ENCODE measurements around the gene HOXD11.

The HOXD11 gene

GRCh38 chr2:176137906-176138305, 30.8 kb downstream of the HOXD11 start:
- no peak for DNase-seq (ENCODE audit: low spot score)
- Histone ChIP-seq H3K27ac (no peak overlapping the region), H3K4me3 (no peak overlapping the region)
- TF ChIP-seq, protein P1, sequence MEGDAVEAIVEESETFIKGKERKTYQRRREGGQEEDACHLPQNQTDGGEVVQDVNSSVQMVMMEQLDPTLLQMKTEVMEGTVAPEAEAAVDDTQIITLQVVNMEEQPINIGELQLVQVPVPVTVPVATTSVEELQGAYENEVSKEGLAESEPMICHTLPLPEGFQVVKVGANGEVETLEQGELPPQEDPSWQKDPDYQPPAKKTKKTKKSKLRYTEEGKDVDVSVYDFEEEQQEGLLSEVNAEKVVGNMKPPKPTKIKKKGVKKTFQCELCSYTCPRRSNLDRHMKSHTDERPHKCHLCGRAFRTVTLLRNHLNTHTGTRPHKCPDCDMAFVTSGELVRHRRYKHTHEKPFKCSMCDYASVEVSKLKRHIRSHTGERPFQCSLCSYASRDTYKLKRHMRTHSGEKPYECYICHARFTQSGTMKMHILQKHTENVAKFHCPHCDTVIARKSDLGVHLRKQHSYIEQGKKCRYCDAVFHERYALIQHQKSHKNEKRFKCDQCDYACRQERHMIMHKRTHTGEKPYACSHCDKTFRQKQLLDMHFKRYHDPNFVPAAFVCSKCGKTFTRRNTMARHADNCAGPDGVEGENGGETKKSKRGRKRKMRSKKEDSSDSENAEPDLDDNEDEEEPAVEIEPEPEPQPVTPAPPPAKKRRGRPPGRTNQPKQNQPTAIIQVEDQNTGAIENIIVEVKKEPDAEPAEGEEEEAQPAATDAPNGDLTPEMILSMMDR (IDR thresholded peaks at IDR 0.05), result no peak

GRCh38 chr2:176138526-176138922, 31.4 kb downstream of the HOXD11 start:
- TF ChIP-seq, protein P1 (IDR thresholded peaks at IDR 0.05), result no peak
- no peak for DNase-seq (ENCODE audit: low spot score)
- H3K27ac ChIP-seq, result peak overlapping the region in 1 of 2 donors; percentile 27
- peak overlapping the region; percentile 71 for H3K4me3 ChIP-seq

DNA sequence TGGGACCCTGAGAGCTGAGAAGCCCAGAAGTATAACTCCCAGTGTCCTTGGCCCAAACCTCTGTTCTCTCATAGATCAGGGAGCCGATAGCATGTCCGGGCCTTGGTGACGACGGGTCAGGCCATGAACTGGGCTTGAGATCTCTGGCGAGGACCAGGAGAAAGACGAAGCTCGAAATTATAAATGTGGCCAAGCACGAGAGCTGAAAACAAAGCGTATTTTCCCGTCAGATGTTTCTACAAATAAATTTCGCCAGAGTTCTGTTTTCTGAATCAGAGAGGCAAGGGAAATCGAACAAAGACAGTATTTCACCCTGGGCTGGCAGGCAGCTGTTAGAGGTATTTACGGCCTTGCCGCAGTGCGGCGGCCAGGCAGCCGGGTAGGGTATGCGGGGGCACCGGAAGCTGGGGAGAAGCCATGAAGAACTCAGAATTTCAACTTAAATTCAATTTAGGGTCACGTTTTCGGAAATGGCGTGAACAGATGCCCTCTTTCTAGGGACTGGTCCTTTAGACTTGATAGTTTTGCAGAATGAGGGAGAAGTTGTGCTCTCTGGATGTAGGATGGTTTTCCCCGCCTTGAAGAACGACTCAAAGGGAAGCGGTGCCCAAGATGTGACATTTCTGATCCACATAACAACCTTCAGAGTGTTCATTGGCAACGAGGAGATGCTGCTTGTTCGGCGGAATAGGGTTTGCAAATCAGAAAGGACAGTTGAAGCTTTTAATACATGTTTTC, 32.0 kb downstream of the HOXD11 start:
- DNase-seq (ENCODE audit: low spot score), result no peak
- Histone ChIP-seq H3K27ac (peak overlapping the region in 1 of 2 donors; percentile 27), H3K4me3 (peak overlapping the region; percentile 71)
- TF ChIP-seq, protein P1 (IDR thresholded peaks at IDR 0.05), result no peak

GRCh38 chr2:176139661-176140512, 32.8 kb downstream of the HOXD11 start:
- TF ChIP-seq, protein P1 (IDR thresholded peaks at IDR 0.05), result no peak
- H3K4me3 ChIP-seq, result peak overlapping the region; percentile 71
- no peak for DNase-seq (ENCODE audit: low spot score)
- H3K27ac ChIP-seq, result peak overlapping the region in 1 of 2 donors; percentile 48

GRCh38 chr2:176140513-176141317, 33.6 kb downstream of the HOXD11 start:
- TF ChIP-seq, protein P1 (IDR thresholded peaks at IDR 0.05), result peak; percentile 92
- Histone ChIP-seq H3K4me3 (peak overlapping the region; percentile 71), H3K27ac (peak overlapping the region in 1 of 2 donors; percentile 48)
- no peak for DNase-seq (ENCODE audit: low spot score)

DNA sequence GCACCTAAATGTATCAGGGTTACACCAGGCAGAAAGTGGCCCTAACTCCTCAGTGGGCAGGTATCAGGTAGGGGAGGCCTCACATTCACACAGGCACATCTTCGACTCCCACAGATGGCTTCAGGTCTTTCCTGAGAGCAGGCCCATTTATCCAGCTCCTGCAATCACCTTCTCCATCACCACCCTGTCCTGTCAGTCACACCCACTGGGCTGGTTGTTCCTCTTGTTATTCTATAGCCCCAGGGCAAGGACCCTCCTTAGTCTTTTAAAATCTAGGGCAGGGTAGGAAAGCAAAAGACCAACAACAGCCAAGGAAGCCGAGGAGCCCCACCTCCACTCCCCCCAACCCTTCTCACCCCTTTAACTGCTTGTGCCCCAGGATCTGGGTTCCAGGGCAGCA, 35.2 kb downstream of the HOXD11 start:
- Histone ChIP-seq H3K4me3 (no peak overlapping the region), H3K27ac (no peak overlapping the region)
- no peak for DNase-seq (ENCODE audit: low spot score)
- TF ChIP-seq, protein P1 (IDR thresholded peaks at IDR 0.05), result no peak

Data from coronary artery (tissue), 2 donors.